Astrocyte (in vitro differentiated cells and primary cell): ENCODE data around the gene ADRB1.

Experiments used
- CTCF ChIP-seq: IDR thresholded peaks from 2 replicates; pipeline ENCODE4 v1.5.1; 2011; ENCODE audit warnings: low read depth, mild to moderate bottlenecking, inconsistent platforms, low read length, moderate library complexity; ENCODE audit not compliant: insufficient read depth
- EZH2 ChIP-seq: IDR thresholded peaks from 2 replicates; pipeline ENCODE4 v1.6.1; 2012; ENCODE audit warnings: mild to moderate bottlenecking, low read length, inconsistent platforms; ENCODE audit not compliant: insufficient read depth

DNA sequence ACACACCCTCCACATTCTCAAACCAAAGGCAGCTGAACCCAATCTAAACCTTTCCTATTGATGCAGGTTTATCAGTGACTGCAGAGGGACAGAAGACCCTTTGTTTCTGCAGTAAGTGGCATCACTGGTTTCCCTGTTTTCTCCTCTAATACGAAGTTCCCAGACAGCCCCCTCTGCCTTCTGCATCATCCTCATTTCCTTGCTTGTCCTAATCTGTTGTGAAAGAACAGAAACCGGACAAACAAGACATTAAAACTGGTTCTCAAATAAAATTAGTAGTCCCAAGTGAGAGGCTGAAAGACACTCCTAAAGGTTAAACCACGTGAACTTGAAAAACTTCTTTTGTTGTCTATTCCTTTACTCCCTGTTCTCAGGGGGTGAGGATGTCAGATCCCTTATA, 10.1 kb upstream of the ADRB1 start:
- TF ChIP-seq EZH2 (no peak), CTCF (no peak)
